Neuronal stem cell (in vitro differentiated cells): Measurements from ENCODE around the gene BCL2L12.
A peak's percentile ranks its signal among the peaks of the same experiment; 100 is the strongest.

Source experiments
- DNase-seq: peaks from one replicate; pipeline ENCODE4 v3.0.0-alpha.2; 2013; ENCODE audit warnings: low spot score
- H2AFZ ChIP-seq: one replicate; pipeline ENCODE4 v1.6.1; 2013; ENCODE audit warnings: mild to moderate bottlenecking, low read length, inconsistent platforms
- H2AK5ac ChIP-seq: 2 replicates; pipeline ENCODE4 v1.6.1; 2013; ENCODE audit warnings: low read depth, mild to moderate bottlenecking, inconsistent platforms, low read length, moderate library complexity, mixed read lengths
- H2BK120ac ChIP-seq: 2 replicates; pipeline ENCODE4 v1.6.1; 2013; ENCODE audit warnings: low read depth, mild to moderate bottlenecking, inconsistent platforms, low read length, moderate library complexity, mixed read lengths
- H2BK12ac ChIP-seq: one replicate; pipeline ENCODE4 v1.6.1; 2013; ENCODE audit warnings: low read length, inconsistent platforms
- H2BK15ac ChIP-seq: 2 replicates; pipeline ENCODE4 v1.6.1; 2013; ENCODE audit warnings: mild to moderate bottlenecking, low read length, inconsistent platforms, mixed read lengths
- H2BK5ac ChIP-seq: one replicate; pipeline ENCODE4 v1.6.1; 2013; ENCODE audit warnings: inconsistent platforms, mild to moderate bottlenecking, low read length, moderate library complexity
- H3K14ac ChIP-seq: one replicate; pipeline ENCODE4 v1.6.1; 2013; ENCODE audit warnings: low read length, inconsistent platforms
- H3K18ac ChIP-seq: 2 replicates; pipeline ENCODE4 v1.6.1; 2013; ENCODE audit warnings: low read length, inconsistent platforms
- H3K23ac ChIP-seq: 2 replicates; pipeline ENCODE4 v1.6.1; 2013; ENCODE audit warnings: low read depth, mild to moderate bottlenecking, mixed read lengths, low read length, inconsistent platforms; ENCODE audit not compliant: poor library complexity
- H3K27ac ChIP-seq: replicated peaks from 3 replicates; pipeline ENCODE4 v1.5.1; 2013; ENCODE audit warnings: low read length, inconsistent platforms
- H3K27me3 ChIP-seq, 3 experiments: 2 replicates each; pipeline ENCODE4 v1.6.1; 2013; ENCODE audit warnings: low read length in 3 of 3, mild to moderate bottlenecking in 2 of 3, inconsistent platforms in 1 of 3, low read depth in 1 of 3, mixed read lengths in 1 of 3, moderate library complexity in 1 of 3; ENCODE audit not compliant: control insufficient read depth in 3 of 3, insufficient read depth in 3 of 3
- H3K36me3 ChIP-seq, 2 donors: replicated peaks in 1 of 2; 2 replicates each; pipeline ENCODE4 v1.6.1; 2013; ENCODE audit warnings: low read length in 2 of 2; ENCODE audit not compliant: control insufficient read depth in 2 of 2, insufficient read depth in 2 of 2
- H3K4ac ChIP-seq: 2 replicates; pipeline ENCODE4 v1.6.1; 2013; ENCODE audit warnings: inconsistent platforms, mild to moderate bottlenecking, low read length, moderate library complexity
- H3K4me1 ChIP-seq, 2 donors: 1 replicate in 1 of 2; 2 replicates in 1 of 2; pipeline ENCODE4 v1.6.1; 2013; ENCODE audit warnings: low read length in 2 of 2, low read depth in 1 of 2; ENCODE audit not compliant: control insufficient read depth in 2 of 2, insufficient read depth in 1 of 2
- H3K4me2 ChIP-seq: one replicate; pipeline ENCODE4 v1.6.1; 2013; ENCODE audit warnings: mild to moderate bottlenecking, low read length, inconsistent platforms; ENCODE audit not compliant: insufficient read depth, poor library complexity, severe bottlenecking
- H3K4me3 ChIP-seq, 2 donors: 2 replicates each; pipeline ENCODE4 v1.5.1; 2013; ENCODE audit warnings: low read length in 2 of 2, mild to moderate bottlenecking in 2 of 2, inconsistent platforms in 1 of 2, moderate library complexity in 1 of 2
- H3K79me1 ChIP-seq: one replicate; pipeline ENCODE4 v1.6.1; 2013; ENCODE audit warnings: low read depth, mild to moderate bottlenecking, inconsistent platforms, low read length, moderate library complexity
- H3K9ac ChIP-seq: one replicate; pipeline ENCODE4 v1.6.1; 2013; ENCODE audit warnings: mild to moderate bottlenecking, low read depth, low read length, inconsistent platforms; ENCODE audit not compliant: poor library complexity
- H3K9me3 ChIP-seq, 2 donors: replicated peaks in 1 of 2; 2 replicates each; pipeline versions ENCODE3 to v1.6.1; 2013; ENCODE audit warnings: low read length in 2 of 2, mild to moderate bottlenecking in 2 of 2, inconsistent platforms in 1 of 2, low read depth in 1 of 2, mixed read lengths in 1 of 2, moderate library complexity in 1 of 2; ENCODE audit not compliant: control insufficient read depth in 2 of 2, insufficient read depth in 1 of 2
- H4K8ac ChIP-seq: one replicate; pipeline ENCODE4 v1.6.1; 2013; ENCODE audit warnings: low read depth, mild to moderate bottlenecking, inconsistent platforms, low read length, moderate library complexity
- H4K91ac ChIP-seq: one replicate; pipeline ENCODE4 v1.6.1; 2013; ENCODE audit warnings: low read length, low read depth, mild to moderate bottlenecking, inconsistent platforms; ENCODE audit not compliant: poor library complexity
- WGBS, 2 donors: extraction: QIAGEN DNeasy Blood & Tissue Kit; methylation state at CpG; one replicate each; pipeline ENCODE4 v1.1.7; 2013; ENCODE audit warnings: missing lambda C conversion rate in 2 of 2, mixed read lengths in 1 of 2; ENCODE audit not compliant: insufficient read length in 2 of 2, insufficient replicate concordance in 1 of 2; ENCODE audit errors: extremely low coverage in 2 of 2; 5-methylcytosine and 5-hydroxymethylcytosine counted together

The BCL2L12 gene

GRCh38 chr19:49662011-49662410 lies 3.7 kb upstream of the BCL2L12 start:
- H4K91ac ChIP-seq, result no peak overlapping the region
- peaks cover 49 to 63% of the 10 kb centered on the region in 2 donors for H3K36me3 ChIP-seq
- no peak overlapping the region for H3K9ac ChIP-seq
- H2AFZ ChIP-seq, result no peak overlapping the region
- DNase-seq, result no peak
- H2AK5ac ChIP-seq, result no peak overlapping the region
- no peak overlapping the region for H2BK15ac ChIP-seq
- peaks cover 5% of the 10 kb centered on the region for H3K79me1 ChIP-seq
- no peak overlapping the region for H3K4ac ChIP-seq
- no peak overlapping the region for H3K27ac ChIP-seq
- peak overlapping the region; percentile 48 for H2BK5ac ChIP-seq
- peak overlapping the region; percentile 66 for H3K23ac ChIP-seq
- H3K4me1 ChIP-seq, result peaks cover 3 to 6% of the 10 kb centered on the region in 2 donors
- H3K27me3 ChIP-seq, result no peaks in the 10 kb centered on the region
- no peak overlapping the region for H4K8ac ChIP-seq
- WGBS, 2 donors, result no CpG with 5 or more reads among the region's 16 CpGs
- no peak overlapping the region for H3K4me2 ChIP-seq
- no peak overlapping the region for H2BK120ac ChIP-seq
- H3K4me3 ChIP-seq, result no peak overlapping the region
- peaks cover 4 to 5% of the 10 kb centered on the region in 2 donors for H3K9me3 ChIP-seq
- H3K14ac ChIP-seq, result peak overlapping the region; percentile 47
- H3K18ac ChIP-seq, result peak overlapping the region; percentile 49
- no peak overlapping the region for H2BK12ac ChIP-seq

- no CpG with 5 or more reads among the region's 12 CpGs for WGBS, 2 donors
- no peak overlapping the region for H4K91ac ChIP-seq
- peaks cover 4 to 5% of the 10 kb centered on the region in 2 donors for H3K9me3 ChIP-seq
- no peak overlapping the region for H3K14ac ChIP-seq
- H3K23ac ChIP-seq, result no peak overlapping the region
- H3K4me3 ChIP-seq, result no peak overlapping the region
- H3K9ac ChIP-seq, result no peak overlapping the region
- peak overlapping the region; percentile 25 for H2AK5ac ChIP-seq
- no peak overlapping the region for H2BK5ac ChIP-seq
- H3K27ac ChIP-seq, result no peak overlapping the region
- H2BK12ac ChIP-seq, result no peak overlapping the region
- H3K27me3 ChIP-seq, result no peaks in the 10 kb centered on the region
- peaks cover 3 to 10% of the 10 kb centered on the region in 2 donors for H3K4me1 ChIP-seq
- H3K18ac ChIP-seq, result no peak overlapping the region
- H2BK120ac ChIP-seq, result no peak overlapping the region
- no peak overlapping the region for H2BK15ac ChIP-seq
- peaks cover 8% of the 10 kb centered on the region for H3K79me1 ChIP-seq
- H3K36me3 ChIP-seq, result peaks cover 42 to 59% of the 10 kb centered on the region in 2 donors
- H4K8ac ChIP-seq, result no peak overlapping the region
- no peak overlapping the region for H3K4ac ChIP-seq
- no peak for DNase-seq
- H3K4me2 ChIP-seq, result no peak overlapping the region
- H2AFZ ChIP-seq, result no peak overlapping the region
These were observed 2.5 kb upstream of the BCL2L12 start for GRCh38 chr19:49663224-49663623.

GRCh38 chr19:49664171-49665035 lies 1.3 kb upstream of the BCL2L12 start:
- H2BK15ac ChIP-seq, result no peak overlapping the region
- peak overlapping the region; percentile 95 for H3K4me2 ChIP-seq
- no peaks in the 10 kb centered on the region for H3K27me3 ChIP-seq
- peaks cover 8% of the 10 kb centered on the region for H3K79me1 ChIP-seq
- H4K91ac ChIP-seq, result no peak overlapping the region
- H2AFZ ChIP-seq, result peak overlapping the region; percentile 85
- H2AK5ac ChIP-seq, result no peak overlapping the region
- H3K4me3 ChIP-seq, result peak overlapping the region; percentile 73 to 87
- H2BK5ac ChIP-seq, result no peak overlapping the region
- DNase-seq, result peak; percentile 83
- no peak overlapping the region for H2BK120ac ChIP-seq
- H3K4me1 ChIP-seq, result peaks cover 3 to 10% of the 10 kb centered on the region in 2 donors
- no peak overlapping the region for H2BK12ac ChIP-seq
- H3K9me3 ChIP-seq, result peaks cover 4 to 5% of the 10 kb centered on the region in 2 donors
- H3K14ac ChIP-seq, result no peak overlapping the region
- H3K4ac ChIP-seq, result no peak overlapping the region
- H4K8ac ChIP-seq, result no peak overlapping the region
- H3K18ac ChIP-seq, result peak overlapping the region; percentile 94
- peak overlapping the region; percentile 98 for H3K9ac ChIP-seq
- no CpG with 5 or more reads among the region's 53 CpGs for WGBS, 2 donors
- H3K23ac ChIP-seq, result peak overlapping the region; percentile 83
- H3K36me3 ChIP-seq, result peaks cover 36 to 56% of the 10 kb centered on the region in 2 donors
- peak overlapping the region; percentile 74 for H3K27ac ChIP-seq

GRCh38 chr19:49665036-49665350 lies 740 bp upstream of the BCL2L12 start:
- H2AFZ ChIP-seq, result peak overlapping the region; percentile 85
- peak overlapping the region; percentile 98 for H3K9ac ChIP-seq
- H3K14ac ChIP-seq, result no peak overlapping the region
- no peak overlapping the region for H2BK120ac ChIP-seq
- H3K4ac ChIP-seq, result no peak overlapping the region
- H3K4me3 ChIP-seq, result peak overlapping the region; percentile 73 to 87
- H2BK15ac ChIP-seq, result no peak overlapping the region
- H3K27ac ChIP-seq, result no peak overlapping the region
- DNase-seq, result no peak
- peaks cover 2 to 3% of the 10 kb centered on the region in 2 donors for H3K9me3 ChIP-seq
- no peak overlapping the region for H2AK5ac ChIP-seq
- peak overlapping the region; percentile 94 for H3K18ac ChIP-seq
- no CpG with 5 or more reads among the region's 7 CpGs for WGBS, 2 donors
- no peak overlapping the region for H2BK12ac ChIP-seq
- peak overlapping the region; percentile 95 for H3K4me2 ChIP-seq
- no peak overlapping the region for H4K8ac ChIP-seq
- H3K4me1 ChIP-seq, result peaks cover 3 to 10% of the 10 kb centered on the region in 2 donors
- no peak overlapping the region for H2BK5ac ChIP-seq
- no peaks in the 10 kb centered on the region for H3K27me3 ChIP-seq
- peaks cover 34 to 56% of the 10 kb centered on the region in 2 donors for H3K36me3 ChIP-seq
- no peak overlapping the region for H4K91ac ChIP-seq
- peaks cover 8% of the 10 kb centered on the region for H3K79me1 ChIP-seq
- H3K23ac ChIP-seq, result no peak overlapping the region
